Measurements from ENCODE around the gene WASL.

DNA sequence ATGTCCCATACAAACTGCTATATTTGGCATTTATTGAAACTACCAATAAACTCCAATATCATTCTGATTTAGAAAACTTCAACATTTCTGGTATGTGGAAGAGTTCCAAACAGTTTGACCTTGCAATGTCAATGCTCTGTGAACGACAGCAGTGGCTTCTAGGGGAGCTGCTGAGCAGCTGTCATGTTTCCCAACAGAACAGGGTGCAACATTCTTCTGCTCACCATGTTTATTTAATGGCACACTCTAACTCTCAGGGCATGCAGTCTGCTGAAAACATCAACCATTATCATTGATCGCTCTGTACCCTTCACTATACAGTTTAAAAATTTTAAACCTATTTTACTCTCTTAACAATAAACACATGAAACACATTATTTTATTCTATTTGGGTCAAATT is 67.2 kb downstream of the WASL start:
- TF ChIP-seq, protein P1, sequence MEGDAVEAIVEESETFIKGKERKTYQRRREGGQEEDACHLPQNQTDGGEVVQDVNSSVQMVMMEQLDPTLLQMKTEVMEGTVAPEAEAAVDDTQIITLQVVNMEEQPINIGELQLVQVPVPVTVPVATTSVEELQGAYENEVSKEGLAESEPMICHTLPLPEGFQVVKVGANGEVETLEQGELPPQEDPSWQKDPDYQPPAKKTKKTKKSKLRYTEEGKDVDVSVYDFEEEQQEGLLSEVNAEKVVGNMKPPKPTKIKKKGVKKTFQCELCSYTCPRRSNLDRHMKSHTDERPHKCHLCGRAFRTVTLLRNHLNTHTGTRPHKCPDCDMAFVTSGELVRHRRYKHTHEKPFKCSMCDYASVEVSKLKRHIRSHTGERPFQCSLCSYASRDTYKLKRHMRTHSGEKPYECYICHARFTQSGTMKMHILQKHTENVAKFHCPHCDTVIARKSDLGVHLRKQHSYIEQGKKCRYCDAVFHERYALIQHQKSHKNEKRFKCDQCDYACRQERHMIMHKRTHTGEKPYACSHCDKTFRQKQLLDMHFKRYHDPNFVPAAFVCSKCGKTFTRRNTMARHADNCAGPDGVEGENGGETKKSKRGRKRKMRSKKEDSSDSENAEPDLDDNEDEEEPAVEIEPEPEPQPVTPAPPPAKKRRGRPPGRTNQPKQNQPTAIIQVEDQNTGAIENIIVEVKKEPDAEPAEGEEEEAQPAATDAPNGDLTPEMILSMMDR (IDR thresholded peaks at IDR 0.05; ENCODE audit: low read depth, low read length) = no peak
- TF ChIP-seq EZH2phosphoT487 (IDR thresholded peaks at IDR 0.05; ENCODE audit: low read depth) = no peak
